MM.1S (cell line): Measurements from ENCODE around the gene TNP2.
A peak's percentile ranks its signal among the peaks of the same experiment; 100 is the strongest.

Source experiments
- DNase-seq: peaks from one replicate; pipeline ENCODE4 v3.0.0-alpha.2; 2015
- H2AFZ ChIP-seq: fragments of 300-600 bp; sonication (generic); 2 replicates; pipeline ENCODE4 v1.6.0; 2016; ENCODE audit warnings: antibody characterized with exemption, low read length
- H3F3A ChIP-seq: fragments of 300-600 bp; sonication (generic); 2 replicates; pipeline ENCODE4 v1.6.1; 2016; ENCODE audit warnings: mild to moderate bottlenecking, antibody characterized with exemption, low read length, moderate library complexity, mixed read lengths; ENCODE audit not compliant: insufficient read depth
- H3K27ac ChIP-seq: fragments of 300-600 bp; sonication (generic); 2 replicates; pipeline ENCODE4 v1.5.1; 2016; ENCODE audit warnings: mild to moderate bottlenecking, low read length
- H3K27me3 ChIP-seq: fragments of 300-600 bp; sonication (generic); replicated peaks from 2 replicates; pipeline ENCODE4 v1.6.0; 2016; ENCODE audit warnings: low read length; ENCODE audit not compliant: insufficient read depth
- H3K36me3 ChIP-seq: fragments of 300-600 bp; sonication (generic); replicated peaks from 2 replicates; pipeline ENCODE4 v1.6.1; 2016; ENCODE audit warnings: mild to moderate bottlenecking, low read length, mixed read lengths; ENCODE audit not compliant: insufficient read depth
- H3K4me1 ChIP-seq: fragments of 300-600 bp; sonication (generic); 2 replicates; pipeline ENCODE4 v1.6.1; 2016; ENCODE audit warnings: low read length, mixed read lengths
- H3K4me2 ChIP-seq: fragments of 300-600 bp; sonication (generic); 2 replicates; pipeline ENCODE4 v1.6.0; 2016; ENCODE audit warnings: low read depth, low read length
- H3K4me3 ChIP-seq: fragments of 300-600 bp; sonication (generic); 2 replicates; pipeline ENCODE4 v1.5.1; 2016; ENCODE audit warnings: low read length, mixed read lengths
- H3K79me2 ChIP-seq: fragments of 300-600 bp; sonication (generic); 2 replicates; pipeline ENCODE4 v1.6.1; 2016; ENCODE audit warnings: mixed run types, low read length, mixed read lengths
- H3K9ac ChIP-seq: fragments of 300-600 bp; sonication (generic); 2 replicates; pipeline ENCODE4 v1.6.1; 2016; ENCODE audit warnings: low read length, mixed read lengths
- H3K9me2 ChIP-seq: fragments of 300-600 bp; sonication (generic); replicated peaks from 2 replicates; pipeline ENCODE4 v1.6.1; 2016; ENCODE audit warnings: mild to moderate bottlenecking, low read length, mixed read lengths; ENCODE audit not compliant: insufficient read depth
- H3K9me3 ChIP-seq: fragments of 300-600 bp; sonication (generic); replicated peaks from 2 replicates; pipeline ENCODE4 v1.6.1; 2016; ENCODE audit warnings: mild to moderate bottlenecking, low read length, mixed read lengths; ENCODE audit not compliant: insufficient read depth
- H4K20me1 ChIP-seq: fragments of 300-600 bp; sonication (generic); 2 replicates; pipeline ENCODE4 v1.6.1; 2016; ENCODE audit warnings: mild to moderate bottlenecking, low read length, moderate library complexity, mixed read lengths; ENCODE audit not compliant: insufficient read depth
- CTCF ChIP-seq: fragments of 300-600 bp; sonication (generic); IDR thresholded peaks from 2 replicates; pipeline ENCODE4 v1.5.1; 2016; ENCODE audit warnings: antibody characterized with exemption, low read length, mixed read lengths
- EZH2 ChIP-seq: fragments of 300-600 bp; sonication (generic); optimal IDR thresholded peaks from 2 replicates; pipeline ENCODE3; 2017; ENCODE audit warnings: low read depth, mild to moderate bottlenecking, antibody characterized with exemption, low read length, mixed read lengths
- EZH2phosphoT487 ChIP-seq: fragments of 300-600 bp; sonication (generic); IDR thresholded peaks from 2 replicates; pipeline ENCODE4 v1.6.1; 2018; ENCODE audit warnings: antibody characterized with exemption, low read length

Gene TNP2

GRCh38 chr16:11248133-11248532 lies 21.0 kb downstream of the TNP2 start:
- Histone ChIP-seq H3K4me1 (peaks cover 17% of the 10 kb centered on the region), H3K79me2 (no peaks in the 10 kb centered on the region), H3K27ac (no peak overlapping the region), H3K9ac (no peak overlapping the region), H3K27me3 (no peaks in the 10 kb centered on the region), H4K20me1 (no peaks in the 10 kb centered on the region), H3K4me2 (no peak overlapping the region), H3K9me3 (no peaks in the 10 kb centered on the region), H3K4me3 (no peak overlapping the region), H3K9me2 (no peaks in the 10 kb centered on the region), H3F3A (no peaks in the 10 kb centered on the region), H2AFZ (no peak overlapping the region), H3K36me3 (no peaks in the 10 kb centered on the region)
- no peak for DNase-seq
- TF ChIP-seq EZH2phosphoT487, result no peak
- no peak for TF ChIP-seq CTCF
- TF ChIP-seq EZH2, result no peak

GRCh38 chr16:11245988-11246387 lies 23.1 kb downstream of the TNP2 start:
- peaks cover 22% of the 10 kb centered on the region for H3K4me1 ChIP-seq
- H3K9ac ChIP-seq, result no peak overlapping the region
- H4K20me1 ChIP-seq, result no peaks in the 10 kb centered on the region
- no peaks in the 10 kb centered on the region for H3K79me2 ChIP-seq
- H3F3A ChIP-seq, result no peaks in the 10 kb centered on the region
- H3K9me2 ChIP-seq, result no peaks in the 10 kb centered on the region
- peak overlapping the region; percentile 34; the same call in 1 of the 2 replicates for H3K27ac ChIP-seq
- no peak overlapping the region for H3K4me3 ChIP-seq
- TF ChIP-seq EZH2, result no peak
- TF ChIP-seq EZH2phosphoT487, result no peak
- TF ChIP-seq CTCF, result no peak
- no peaks in the 10 kb centered on the region for H3K36me3 ChIP-seq
- DNase-seq, result peak; percentile 63
- peak overlapping the region; percentile 56; the same call in 1 of the 2 replicates for H2AFZ ChIP-seq
- H3K9me3 ChIP-seq, result no peaks in the 10 kb centered on the region
- no peaks in the 10 kb centered on the region for H3K27me3 ChIP-seq
- H3K4me2 ChIP-seq, result peak overlapping the region; percentile 20; the same call in 1 of the 2 replicates

- Histone ChIP-seq H3K27me3 (no peaks in the 10 kb centered on the region), H3K9ac (no peak overlapping the region), H3K4me3 (no peak overlapping the region), H3F3A (no peaks in the 10 kb centered on the region; the same call in 1 of the 2 replicates), H3K79me2 (no peaks in the 10 kb centered on the region), H3K9me2 (no peaks in the 10 kb centered on the region), H4K20me1 (no peaks in the 10 kb centered on the region), H3K9me3 (no peaks in the 10 kb centered on the region), H3K4me2 (no peak overlapping the region), H3K27ac (no peak overlapping the region), H3K36me3 (no peaks in the 10 kb centered on the region), H2AFZ (no peak overlapping the region), H3K4me1 (peaks cover 29% of the 10 kb centered on the region)
- no peak for DNase-seq
- TF ChIP-seq EZH2phosphoT487, result no peak
- TF ChIP-seq CTCF, result no peak
Observed at GRCh38 chr16:11245222-11245737, 23.8 kb downstream of the TNP2 start.
